Pericardium fibroblast (primary cell): ENCODE measurements around the gene HNRNPDL. TPM values are rescaled to one million over a fixed set of nuclear protein-coding genes. Genes with fewer than 3 reads are reported as not detected.

ENCODE experiments used
- total RNA-seq: library from RNA; depleted of rRNA; stranded (reverse); fragments of >200 nt; gene quantifications from 2 replicates; pipeline ENCODE4 v1.2.3, GENCODE V29; 2015

Gene HNRNPDL
- total RNA-seq: 116 and 123 TPM in 2 replicates

DNA sequence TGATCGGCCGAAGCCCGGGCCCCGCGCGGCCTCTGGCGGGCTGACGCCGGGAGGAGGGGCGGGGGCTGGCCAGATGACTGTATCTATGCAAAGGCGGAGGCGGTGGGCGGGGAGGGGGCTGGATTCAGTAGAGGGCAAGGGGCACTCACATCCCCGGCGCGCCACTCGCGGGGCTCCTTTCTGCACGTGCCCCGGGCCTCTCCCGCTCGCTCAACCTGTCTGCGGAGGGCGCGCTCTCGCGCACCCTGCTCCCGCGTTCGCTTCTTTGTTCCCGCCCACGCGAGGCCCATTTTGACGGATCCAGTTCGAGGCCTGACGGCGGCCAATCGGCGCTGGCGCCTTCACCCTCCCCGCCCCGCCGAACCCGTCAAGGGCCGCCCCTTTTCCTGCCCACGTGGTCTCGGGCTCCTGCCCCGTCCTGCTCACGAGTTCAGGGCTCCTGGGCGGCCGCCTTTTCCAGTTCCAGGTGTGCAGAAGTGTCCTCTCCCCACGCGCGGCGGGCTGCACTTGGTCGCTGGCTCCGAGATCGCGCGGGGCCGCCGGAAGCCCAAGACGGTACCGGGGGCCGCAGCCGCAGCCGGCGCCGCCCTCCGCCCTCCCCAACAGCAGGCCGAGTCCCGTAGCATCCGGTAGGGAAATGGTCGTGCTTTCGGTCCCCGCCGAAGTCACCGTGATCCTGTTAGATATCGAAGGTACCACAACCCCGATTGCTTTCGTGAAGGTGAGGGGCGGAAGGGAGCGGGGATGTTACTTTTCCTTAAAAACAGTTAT is at the start of gene HNRNPDL, which contains the start of gene ENOPH1:
Gene HNRNPDL, minus strand, starts transcription at position 270 of the 771 bp plus-strand sequence. CDS start 772 bp downstream, outside the sequence.
Gene ENOPH1, plus strand, starts transcription at position 398 of the 771 bp plus-strand sequence. Its CDS starts 240 bp downstream, at position 638.

DNA sequence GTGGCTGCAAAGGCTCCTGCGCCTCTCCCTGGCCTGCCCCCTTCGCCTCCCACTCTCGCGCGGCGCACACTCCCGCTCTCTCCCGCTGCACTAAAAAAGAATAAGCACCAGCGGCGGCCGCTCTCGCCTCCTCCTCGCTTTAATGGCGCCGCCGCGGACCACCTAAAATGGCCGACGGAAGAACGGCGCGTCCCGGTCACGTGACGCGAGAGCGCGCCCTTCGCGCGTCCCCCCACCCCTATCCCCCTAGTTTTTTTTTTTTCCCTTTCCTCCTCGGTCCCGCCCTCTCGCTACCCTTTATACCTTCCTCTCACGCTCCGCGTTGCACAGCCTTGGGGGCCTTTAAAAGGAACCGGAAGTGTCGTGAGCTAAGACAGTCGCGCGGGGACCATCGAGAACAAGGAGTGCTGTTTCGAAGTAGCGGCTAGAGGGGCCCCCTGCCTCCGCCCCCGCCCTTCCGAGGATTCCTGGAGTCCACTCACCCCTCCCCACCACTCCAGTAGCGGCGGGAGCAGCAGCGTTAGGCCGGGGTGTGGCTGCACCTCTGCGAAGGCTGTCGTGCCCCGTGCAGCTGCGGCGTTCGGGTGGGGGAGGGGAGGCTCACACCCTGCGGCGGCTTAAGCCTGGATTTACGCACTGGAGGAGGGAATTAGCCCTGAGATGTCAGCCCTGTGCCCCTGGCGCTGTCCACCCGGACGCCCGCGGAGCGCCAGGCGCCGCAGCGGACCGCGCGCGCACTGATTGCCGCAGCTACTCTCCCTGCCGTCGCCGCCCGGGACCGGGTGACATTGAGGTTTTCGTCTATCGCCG is 56.2 kb downstream of the HNRNPDL start, which contains the start of gene HNRNPD:
Gene HNRNPD, minus strand, starts transcription at position 176 of the 810 bp plus-strand sequence. CDS start 313 bp downstream, outside the sequence.

Other genes starting within 250 kb of the HNRNPDL start
- gene HNRNPD, start 56.5 kb downstream of the HNRNPDL start, total RNA-seq: 20.2 and 28.7 TPM in 2 replicates
- gene ENOPH1, start 128 bp upstream of the HNRNPDL start, total RNA-seq: 21.8 and 23.5 TPM in 2 replicates
- 0.09 and 0.23 TPM in 2 replicates for gene TMEM150C, start 131.5 kb upstream of the HNRNPDL start, total RNA-seq